Lower leg skin (tissue), 3 donors: ENCODE data around the gene IQSEC3.
"Not testable (repeated sequence)": the region's sequence is repeated elsewhere in the genome, so short reads cannot be mapped to it uniquely, and the experiment has no call there.

ENCODE experiments used
- POLR2A ChIP-seq, 2 donors: fragments of 450-650 bp; IDR thresholded peaks; one replicate each; pipeline ENCODE4 v1.6.1; 2016 to 2017; ENCODE audit warnings: antibody characterized with exemption in 2 of 2, mild to moderate bottlenecking in 1 of 2, moderate library complexity in 1 of 2
- TF ChIP-seq, protein P1 (sequence below), 3 donors: fragments of 450-650 bp; IDR thresholded peaks; one replicate each; pipeline ENCODE4 v1.5.1; 2016; ENCODE audit warnings: antibody characterized with exemption in 3 of 3, mild to moderate bottlenecking in 3 of 3, moderate library complexity in 2 of 3

DNA sequence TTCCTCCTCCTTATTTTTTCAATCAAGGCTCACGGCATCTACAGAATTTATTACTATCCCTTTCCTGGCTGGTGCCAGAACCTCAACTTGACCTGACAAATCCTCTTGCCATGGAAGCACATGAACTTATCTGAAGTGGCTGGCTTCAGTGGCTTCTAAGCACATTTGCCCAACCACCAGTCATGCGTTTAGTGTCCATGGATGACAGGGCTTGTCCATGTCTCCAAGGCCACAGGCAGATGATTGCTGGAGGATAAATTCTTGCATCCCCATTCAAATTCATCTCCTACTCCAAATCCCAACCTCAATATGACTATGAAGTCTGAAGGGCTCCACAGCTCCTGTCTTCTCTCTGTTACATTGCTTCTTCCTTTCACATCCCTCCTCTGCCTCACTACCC lies 4.0 kb downstream of the IQSEC3 start:
- not testable (repeated sequence) for TF ChIP-seq POLR2A (IDR thresholded peaks at IDR 0.05)
- TF ChIP-seq, protein P1, sequence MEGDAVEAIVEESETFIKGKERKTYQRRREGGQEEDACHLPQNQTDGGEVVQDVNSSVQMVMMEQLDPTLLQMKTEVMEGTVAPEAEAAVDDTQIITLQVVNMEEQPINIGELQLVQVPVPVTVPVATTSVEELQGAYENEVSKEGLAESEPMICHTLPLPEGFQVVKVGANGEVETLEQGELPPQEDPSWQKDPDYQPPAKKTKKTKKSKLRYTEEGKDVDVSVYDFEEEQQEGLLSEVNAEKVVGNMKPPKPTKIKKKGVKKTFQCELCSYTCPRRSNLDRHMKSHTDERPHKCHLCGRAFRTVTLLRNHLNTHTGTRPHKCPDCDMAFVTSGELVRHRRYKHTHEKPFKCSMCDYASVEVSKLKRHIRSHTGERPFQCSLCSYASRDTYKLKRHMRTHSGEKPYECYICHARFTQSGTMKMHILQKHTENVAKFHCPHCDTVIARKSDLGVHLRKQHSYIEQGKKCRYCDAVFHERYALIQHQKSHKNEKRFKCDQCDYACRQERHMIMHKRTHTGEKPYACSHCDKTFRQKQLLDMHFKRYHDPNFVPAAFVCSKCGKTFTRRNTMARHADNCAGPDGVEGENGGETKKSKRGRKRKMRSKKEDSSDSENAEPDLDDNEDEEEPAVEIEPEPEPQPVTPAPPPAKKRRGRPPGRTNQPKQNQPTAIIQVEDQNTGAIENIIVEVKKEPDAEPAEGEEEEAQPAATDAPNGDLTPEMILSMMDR (IDR thresholded peaks at IDR 0.05): not testable (repeated sequence)
